GM12891 (cell line): ENCODE results near the gene KXD1. TPM values are rescaled to one million over a fixed set of nuclear protein-coding genes. Genes with fewer than 3 reads are reported as not detected.

Source experiments
- DNase-seq: peaks from one replicate; pipeline ENCODE4 v3.0.0; 2011; ENCODE audit warnings: low spot score; ENCODE audit not compliant: insufficient read length
- FAIRE-seq: peaks from 2 replicates; lab custom pipeline; 2011; peaks lifted over from hg19 to GRCh38; lab: Jason Lieb, UNC
- PAX5 ChIP-seq: IDR thresholded peaks from 2 replicates; pipeline ENCODE4 v1.6.1; 2011; ENCODE audit warnings: low read length, moderate library complexity, mild to moderate bottlenecking; ENCODE audit not compliant: insufficient read depth, severe bottlenecking
- POLR2A ChIP-seq: IDR thresholded peaks from 2 replicates; pipeline ENCODE4 v1.6.1; 2011; ENCODE audit warnings: low read depth, low read length, control low read depth
- POLR2AphosphoS5 ChIP-seq: IDR thresholded peaks from 2 replicates; pipeline ENCODE4 v1.6.1; 2011; ENCODE audit warnings: low read depth, low read length, control low read depth
- POU2F2 ChIP-seq: IDR thresholded peaks from 2 replicates; pipeline ENCODE4 v1.6.1; 2011; ENCODE audit warnings: low read depth, mild to moderate bottlenecking, control low read depth, low read length, moderate library complexity
- SPI1 ChIP-seq: IDR thresholded peaks from 2 replicates; pipeline ENCODE4 v1.6.1; 2011; ENCODE audit warnings: low read depth, low read length, control low read depth
- TAF1 ChIP-seq: IDR thresholded peaks from 2 replicates; pipeline ENCODE4 v1.6.1; 2011; ENCODE audit warnings: low read depth, low read length, control low read depth
- polyA plus RNA-seq: library from polyadenylated mRNA; unstranded; fragments of >200 nt; gene quantifications from one replicate; pipeline ENCODE4 v1.2.1, GENCODE V29; 2012; ENCODE audit warnings: low read depth, missing spikeins, inconsistent platforms; ENCODE audit not compliant: missing spikeins

The KXD1 gene, protein sequence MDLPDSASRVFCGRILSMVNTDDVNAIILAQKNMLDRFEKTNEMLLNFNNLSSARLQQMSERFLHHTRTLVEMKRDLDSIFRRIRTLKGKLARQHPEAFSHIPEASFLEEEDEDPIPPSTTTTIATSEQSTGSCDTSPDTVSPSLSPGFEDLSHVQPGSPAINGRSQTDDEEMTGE
- polyA plus RNA-seq, result 127 TPM

DNA sequence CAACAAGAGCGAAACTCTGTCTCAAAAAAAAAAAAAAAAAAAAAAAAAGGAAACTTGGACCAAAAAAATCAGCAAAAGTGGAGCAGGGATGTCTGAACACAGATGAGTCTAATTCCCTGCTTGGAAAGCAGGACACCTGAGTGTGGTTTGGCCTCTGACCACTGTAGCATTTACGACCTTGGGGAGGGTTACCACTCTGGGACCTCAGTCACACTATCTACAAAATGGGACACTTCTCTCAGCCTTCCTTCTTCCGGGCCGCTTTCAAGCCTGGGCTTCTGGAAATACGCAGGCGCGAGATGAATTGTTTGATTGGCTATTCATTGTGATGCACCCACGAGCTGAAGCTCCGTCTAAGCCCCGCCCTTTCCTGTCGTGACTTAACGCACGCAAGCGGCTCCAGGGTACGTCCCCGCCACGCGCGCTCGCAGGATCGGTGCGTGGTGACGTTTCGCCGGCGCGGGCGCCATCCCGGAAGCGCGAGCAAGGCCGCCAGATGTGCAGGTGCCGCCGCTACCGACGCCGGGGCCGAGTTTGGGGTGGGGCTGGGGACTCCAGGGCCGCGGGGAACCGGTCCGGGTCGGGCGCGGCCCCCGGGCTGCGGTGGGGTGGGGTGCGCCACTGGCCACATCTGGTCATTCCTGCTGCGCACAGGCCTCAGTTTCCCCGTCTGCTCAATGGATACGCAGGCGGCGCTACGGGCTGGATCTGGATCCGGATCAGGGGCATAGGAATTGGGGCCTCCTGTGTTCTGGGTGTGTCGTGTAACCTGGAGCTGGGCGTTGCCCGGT is at the start of gene KXD1:
Gene KXD1 (plus strand): TSS at position 460 of the 791 bp plus-strand sequence. CDS start 4,187 bp downstream, outside the sequence.
- FAIRE-seq, result peak; percentile 100
- TF ChIP-seq POLR2AphosphoS5 (peak; percentile 97), TAF1 (peak; percentile 85), SPI1 (no peak), PAX5 (no peak), POU2F2 (peak; percentile 33; the same call in 1 of the 2 replicates), POLR2A (peak; percentile 94)

DNA sequence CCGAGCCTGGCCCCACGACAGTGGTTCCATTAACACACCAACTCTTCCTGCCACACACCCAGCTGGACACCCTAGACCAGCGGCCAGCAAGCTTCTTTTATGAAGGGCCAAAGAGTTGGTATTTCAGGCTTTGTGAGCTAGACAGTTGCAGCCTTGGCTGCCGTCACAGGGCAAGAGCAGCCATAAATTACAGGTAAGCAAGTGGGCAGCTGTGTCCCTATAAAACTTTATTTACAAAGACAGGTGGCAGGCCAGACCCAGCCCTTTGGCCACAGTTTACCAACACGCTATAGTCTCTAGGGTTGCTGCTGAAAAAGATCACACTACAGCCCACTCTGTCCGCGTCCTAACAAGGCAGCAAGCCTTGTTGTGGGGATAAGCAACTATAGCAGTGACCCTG is 49.1 kb upstream of the KXD1 start:
- FAIRE-seq (no peak), DNase-seq (no peak)
- TF ChIP-seq POLR2A, result no peak
- TF ChIP-seq TAF1, result no peak
- no peak for TF ChIP-seq SPI1
- no peak for TF ChIP-seq PAX5
- no peak for TF ChIP-seq POLR2AphosphoS5
- TF ChIP-seq POU2F2, result no peak

More for the DNA sequence above, at the start of gene KXD1:
- peak; percentile 98 for DNase-seq

- FAIRE-seq (no peak), DNase-seq (no peak)
- TF ChIP-seq POLR2A, result no peak
- no peak for TF ChIP-seq SPI1
- no peak for TF ChIP-seq POLR2AphosphoS5
- TF ChIP-seq TAF1, result no peak
- no peak for TF ChIP-seq PAX5
- no peak for TF ChIP-seq POU2F2
Observed at GRCh38 chr19:18510216-18510615, 47.5 kb upstream of the KXD1 start.

DNA sequence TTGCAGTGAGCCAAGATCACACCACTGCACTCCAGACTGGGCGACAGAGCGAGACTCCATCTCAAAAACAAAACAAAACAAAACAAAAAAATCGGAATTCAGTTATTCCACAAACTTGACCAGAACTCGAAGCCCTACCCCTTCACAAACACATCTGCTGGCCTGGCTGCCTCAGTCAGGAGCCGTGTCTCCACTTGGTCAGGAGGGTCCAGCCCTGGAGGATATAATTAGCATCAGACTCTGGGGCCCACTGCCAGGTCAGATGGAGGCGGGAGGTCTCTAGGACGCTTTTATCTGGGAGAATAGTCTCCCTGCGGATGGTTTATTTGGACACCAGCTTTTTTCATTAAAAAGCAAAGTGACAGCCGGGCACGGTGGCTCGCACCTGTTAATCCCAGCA is 43.8 kb upstream of the KXD1 start:
- no peak for DNase-seq
- no peak for FAIRE-seq
- no peak for TF ChIP-seq POU2F2
- no peak for TF ChIP-seq TAF1
- no peak for TF ChIP-seq POLR2AphosphoS5
- no peak for TF ChIP-seq SPI1
- no peak for TF ChIP-seq PAX5
- no peak for TF ChIP-seq POLR2A

- no peak for DNase-seq
Observed at GRCh38 chr19:18514800-18515682, 42.6 kb upstream of the KXD1 start.

DNA sequence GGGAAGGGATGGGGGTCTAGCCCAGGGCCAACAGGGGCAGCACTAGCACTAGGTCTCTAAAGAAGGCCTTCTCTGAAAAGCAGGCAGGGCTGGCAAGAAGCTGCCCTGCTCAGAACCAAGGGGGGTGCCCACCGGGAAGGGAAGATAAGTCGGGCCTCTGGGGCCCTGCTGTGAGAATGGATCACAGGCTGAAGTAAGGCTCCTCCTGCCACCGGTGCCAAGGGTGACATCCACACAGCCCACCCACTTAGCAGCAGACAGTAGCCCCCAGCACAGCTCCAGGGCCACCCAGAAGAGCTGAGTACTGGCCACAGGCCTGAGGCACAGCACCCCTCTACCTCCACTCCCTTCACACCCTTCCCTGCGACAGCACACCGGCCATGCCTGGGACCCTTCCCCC is 41.7 kb upstream of the KXD1 start:
- FAIRE-seq, result no peak
- DNase-seq, result no peak
- TF ChIP-seq POLR2AphosphoS5 (no peak), TAF1 (no peak), POLR2A (no peak), SPI1 (no peak), PAX5 (no peak), POU2F2 (no peak)

More at GRCh38 chr19:18514800-18515682, 42.6 kb upstream of the KXD1 start:
- TF ChIP-seq POLR2A (no peak), POLR2AphosphoS5 (no peak), TAF1 (no peak), POU2F2 (no peak), PAX5 (no peak), SPI1 (no peak)
- FAIRE-seq, result no peak

DNA sequence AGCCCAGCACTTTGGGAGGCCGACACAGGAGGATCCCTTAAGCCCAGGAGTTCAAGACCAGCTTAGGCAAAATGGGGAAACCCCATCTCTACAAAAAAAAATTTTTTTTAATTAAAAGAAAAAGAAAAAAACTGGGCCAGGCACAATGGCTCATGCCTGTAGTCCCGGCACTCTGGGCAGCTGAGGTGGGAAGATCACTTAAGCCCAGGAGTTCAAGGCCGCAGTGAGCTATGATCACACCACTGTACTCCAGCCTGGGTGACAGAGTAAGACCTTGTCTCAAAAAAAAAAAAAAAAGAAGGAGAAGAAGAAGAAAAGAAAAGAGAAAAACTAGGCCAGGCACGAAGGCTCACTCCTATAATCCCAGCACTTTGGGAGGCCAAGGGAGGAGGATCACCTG is 40.1 kb upstream of the KXD1 start:
- FAIRE-seq (no peak), DNase-seq (no peak)
- no peak for TF ChIP-seq POLR2AphosphoS5
- no peak for TF ChIP-seq SPI1
- TF ChIP-seq POLR2A, result no peak

DNA sequence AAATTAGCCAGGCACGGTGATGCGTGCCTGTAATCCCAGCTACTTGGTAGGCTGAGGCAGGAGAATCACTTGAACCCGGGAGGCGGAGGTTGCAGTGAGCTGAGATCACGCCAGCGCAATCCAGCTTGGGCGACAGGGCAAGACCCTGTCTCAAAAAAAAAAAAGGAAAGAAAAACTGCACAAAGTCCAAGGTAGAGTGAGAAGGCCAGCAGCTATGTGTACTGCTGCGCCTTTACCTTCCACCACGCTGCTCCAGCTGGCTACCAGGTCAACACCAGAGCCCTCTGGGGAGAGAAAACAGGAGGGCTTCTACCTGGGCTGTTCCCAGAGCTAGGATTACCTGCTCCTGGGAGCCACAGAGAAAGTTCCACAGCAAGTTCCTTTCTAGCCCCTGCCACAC is 39.0 kb upstream of the KXD1 start:
- DNase-seq (no peak), FAIRE-seq (no peak)
- TF ChIP-seq POLR2AphosphoS5, result no peak
- TF ChIP-seq POU2F2, result no peak
- TF ChIP-seq POLR2A, result no peak
- no peak for TF ChIP-seq PAX5
- no peak for TF ChIP-seq TAF1
- no peak for TF ChIP-seq SPI1

GRCh38 chr19:18519962-18520847 is 37.5 kb upstream of the KXD1 start:
- DNase-seq (no peak), FAIRE-seq (peak; percentile 79)
- TF ChIP-seq POU2F2, result 0 out of 2 replicates have a peak, but pooled peaks have one; percentile 27
- no peak for TF ChIP-seq TAF1
- peak; percentile 55 for TF ChIP-seq PAX5
